GM12878 (cell line): ENCODE results near the gene SRSF7. TPM values are rescaled to one million over a fixed set of nuclear protein-coding genes. Genes with fewer than 3 reads are reported as not detected.

ENCODE experiments used
- CTCF ChIP-seq, 3 experiments: IDR thresholded peaks in 2 of 3; conservative IDR thresholded peaks in 1 of 3; 2 replicates each; pipeline ENCODE4 v1.5.1; 2011; ENCODE audit warnings: low read depth in 3 of 3, low read length in 3 of 3, mild to moderate bottlenecking in 3 of 3, control low read depth in 2 of 3, moderate library complexity in 2 of 3, inconsistent platforms in 1 of 3, mixed read lengths in 1 of 3; ENCODE audit not compliant: control insufficient read depth in 2 of 3, insufficient read depth in 1 of 3; ENCODE audit errors: extremely low read depth in 1 of 3
- E4F1 ChIP-seq: fragments of 450-650 bp; IDR thresholded peaks from 2 replicates; pipeline ENCODE4 v1.6.1; 2018; ENCODE audit warnings: borderline replicate concordance, mild to moderate bottlenecking; ENCODE audit not compliant: partially characterized antibody
- EED ChIP-seq: sonication (generic); IDR thresholded peaks from 2 replicates; pipeline ENCODE4 v1.6.1; 2016; ENCODE audit warnings: antibody characterized with exemption, low read depth
- EP300 ChIP-seq, 2 experiments: fragments of 150-350 bp in 1 of 2; IDR thresholded peaks; 2 replicates each; pipeline ENCODE4 v1.6.1; 2011 to 2012; ENCODE audit warnings: low read depth in 2 of 2, low read length in 2 of 2, borderline replicate concordance in 1 of 2, improper control_type of control experiment in 1 of 2, inconsistent platforms in 1 of 2; ENCODE audit not compliant: control insufficient read depth in 1 of 2
- JUND ChIP-seq: IDR thresholded peaks from 2 replicates; pipeline ENCODE4 v1.6.1; 2012; ENCODE audit warnings: low read depth, mild to moderate bottlenecking, low read length, improper control_type of control experiment, moderate library complexity
- SUPT20H ChIP-seq: IDR thresholded peaks from 2 replicates; pipeline ENCODE4 v1.6.1; 2011; ENCODE audit warnings: low read depth, mild to moderate bottlenecking, low read length, moderate library complexity, borderline replicate concordance; ENCODE audit not compliant: control insufficient read depth
- ZBTB11 ChIP-seq: fragments of 450-650 bp; formaldehyde crosslinking; IDR thresholded peaks from 2 replicates; pipeline ENCODE4 v1.5.0; 2022; ENCODE audit warnings: mild to moderate bottlenecking, missing genetic modification characterization
- polyA plus RNA-seq, 11 experiments: library from polyadenylated mRNA; depleted of rRNA in 4 of 11; unstranded in 6 of 11; stranded (reverse) in 5 of 11; fragments of >200 nt; fragmentation: Nextera tagmentation in 4 of 11; fragmentation: Illumina TruSeq in 1 of 11; extraction: Ambion mirVana in 4 of 11; extraction: Trizol in 1 of 11; gene quantifications; 1 replicate in 1 of 11; 2 replicates in 10 of 11; pipeline versions ENCODE4 v1.2.1 to v1.2.3, GENCODE V29; 2011 to 2016; ENCODE audit warnings: inconsistent platforms in 2 of 11, missing spikeins in 2 of 11, low read depth in 1 of 11
- total RNA-seq, 4 experiments: library from RNA; depleted of rRNA in 3 of 4; stranded (reverse); fragments of >200 nt in 3 of 4; fragmentation: Illumina TruSeq in 1 of 4; extraction: Trizol in 1 of 4; gene quantifications; 2 replicates each; pipeline versions ENCODE4 v1.2.1 to v1.2.3, GENCODE V29; 2013 to 2021

Gene SRSF7
- total and polyA plus RNA-seq, 10 of the 15 experiments (the other 5 are each of a cell fraction or from before 2014, with no cell fraction given): 205 to 785 (median 408) TPM

GRCh38 chr2:38776531-38776930 is 25.4 kb upstream of the SRSF7 start (continued):
- TF ChIP-seq SUPT20H: no peak
- TF ChIP-seq EED: no peak
- no peak for TF ChIP-seq JUND
- TF ChIP-seq CTCF (IDR thresholded peaks at IDR 0.05 in 2 of 3, conservative IDR thresholded peaks at IDR 0.05 in 1 of 3; ENCODE audit: control insufficient read depth in 2 of 3, extremely low read depth in 1 of 3, insufficient read depth in 1 of 3, low read depth in 3 of 3, low read length in 3 of 3): no peak
- no peak for TF ChIP-seq EP300 (IDR thresholded peaks at IDR 0.05; ENCODE audit: borderline replicate concordance in 1 of 2, control insufficient read depth in 1 of 2, low read depth in 2 of 2, low read length in 2 of 2)
- TF ChIP-seq ZBTB11: no peak
- TF ChIP-seq E4F1: no peak
- TF ChIP-seq, all 136 proteins: peak for 0
